ENCODE results near the gene ZDHHC11.
"Not testable (repeated sequence)": the region's sequence is repeated elsewhere in the genome, so short reads cannot be mapped to it uniquely, and the experiment has no call there.

ZDHHC11 gene

GRCh38 chr5:845031-845675, 5.6 kb downstream of the ZDHHC11 start:
- DNase-seq (ENCODE audit: low spot score): not testable (repeated sequence)
- peak; percentile 90 for FAIRE-seq

GRCh38 chr5:844426-844825, 6.4 kb downstream of the ZDHHC11 start:
- FAIRE-seq; DNase-seq (ENCODE audit: low spot score): not testable (repeated sequence)

DNA sequence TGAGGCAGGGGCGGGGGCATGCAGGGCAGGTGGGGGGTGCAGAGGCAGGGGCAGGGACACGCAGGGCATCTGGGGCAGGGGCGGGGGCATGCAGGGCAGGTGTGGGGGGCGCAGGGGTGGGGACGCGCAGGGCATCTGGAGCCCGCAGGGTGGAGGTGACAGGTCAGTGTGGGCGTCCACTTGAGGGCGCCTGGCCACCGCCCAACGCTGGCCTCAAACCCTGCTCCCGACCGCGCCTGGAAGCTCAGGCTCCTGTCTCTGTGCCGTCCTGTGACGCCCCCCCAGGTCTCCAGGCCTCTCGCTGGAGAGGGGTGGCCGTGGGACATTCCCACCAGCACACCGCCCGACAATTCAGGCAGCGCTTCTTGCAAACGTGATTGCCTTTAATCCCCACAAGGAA, 6.9 kb downstream of the ZDHHC11 start:
- peak; percentile 92 for FAIRE-seq

DNA sequence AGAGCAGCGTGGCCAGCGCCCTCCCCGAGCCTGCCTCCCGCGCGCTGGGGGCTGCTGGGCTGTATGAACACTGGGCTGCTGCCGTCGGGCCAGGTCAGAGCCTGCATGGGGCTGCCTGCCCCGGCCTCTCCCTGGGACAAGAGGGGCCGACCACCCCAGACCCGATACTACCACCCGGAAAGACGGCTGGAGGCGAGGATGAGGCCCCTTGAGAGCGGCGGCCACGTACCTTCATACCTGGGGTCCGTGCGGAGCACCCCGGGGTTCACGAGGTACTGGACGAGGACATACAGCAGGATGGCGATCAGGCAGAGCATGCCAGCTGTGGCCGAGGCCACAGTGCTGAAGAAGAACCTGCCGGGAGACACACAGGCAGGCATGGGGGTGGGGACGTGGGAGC, 7.4 kb downstream of the ZDHHC11 start:
- not testable (repeated sequence) for DNase-seq (ENCODE audit: low spot score)
- FAIRE-seq: peak; percentile 66

More for the DNA sequence above, 6.9 kb downstream of the ZDHHC11 start:
- not testable (repeated sequence) for DNase-seq (ENCODE audit: low spot score)

GRCh38 chr5:842402-843221, 8.2 kb downstream of the ZDHHC11 start:
- DNase-seq (ENCODE audit: low spot score): not testable (repeated sequence)
- peak; percentile 87 for FAIRE-seq

DNA sequence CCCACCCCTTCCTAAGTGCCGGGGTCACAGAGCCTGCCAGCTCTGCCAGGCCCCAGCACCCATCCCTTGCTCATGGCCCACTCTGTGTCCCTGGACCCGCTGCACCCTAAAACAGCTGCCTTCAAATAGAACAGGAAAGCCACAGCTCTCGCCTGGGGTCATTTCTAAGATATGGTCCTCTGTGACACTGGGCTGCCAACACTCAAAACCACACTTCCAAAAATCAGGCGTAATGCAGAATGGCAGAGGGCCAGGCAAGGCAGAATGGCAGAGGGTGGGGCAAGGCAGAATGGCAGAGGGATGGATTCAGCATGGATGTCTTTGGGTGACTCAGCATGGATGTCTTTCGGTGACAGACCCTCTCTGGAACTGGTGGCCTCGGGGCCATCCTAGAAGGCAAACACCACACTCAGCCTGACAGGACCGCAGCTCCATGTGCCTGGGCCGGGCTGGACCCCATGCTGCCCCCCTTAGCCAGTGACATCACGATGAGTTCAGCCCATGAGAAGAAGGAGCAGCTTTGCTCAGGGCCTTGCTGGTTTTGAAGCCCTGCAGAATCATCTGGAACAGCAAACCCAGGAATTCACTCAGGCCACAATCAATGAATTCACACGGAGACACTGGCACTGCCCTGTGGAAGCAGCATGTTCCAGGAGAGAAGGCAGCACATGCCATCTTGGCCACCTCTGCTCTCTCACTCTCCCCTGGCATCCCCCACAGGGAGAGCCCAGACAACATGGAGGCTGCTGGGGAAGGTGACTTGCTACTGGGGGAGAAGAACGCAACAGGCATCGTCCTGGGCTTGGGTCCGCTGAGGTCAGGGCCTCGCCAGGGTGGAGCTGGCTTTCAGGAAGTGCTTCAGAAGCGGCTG, 9.0 kb downstream of the ZDHHC11 start:
- DNase-seq (ENCODE audit: low spot score): not testable (repeated sequence)
- peak; percentile 9 for FAIRE-seq

DNA sequence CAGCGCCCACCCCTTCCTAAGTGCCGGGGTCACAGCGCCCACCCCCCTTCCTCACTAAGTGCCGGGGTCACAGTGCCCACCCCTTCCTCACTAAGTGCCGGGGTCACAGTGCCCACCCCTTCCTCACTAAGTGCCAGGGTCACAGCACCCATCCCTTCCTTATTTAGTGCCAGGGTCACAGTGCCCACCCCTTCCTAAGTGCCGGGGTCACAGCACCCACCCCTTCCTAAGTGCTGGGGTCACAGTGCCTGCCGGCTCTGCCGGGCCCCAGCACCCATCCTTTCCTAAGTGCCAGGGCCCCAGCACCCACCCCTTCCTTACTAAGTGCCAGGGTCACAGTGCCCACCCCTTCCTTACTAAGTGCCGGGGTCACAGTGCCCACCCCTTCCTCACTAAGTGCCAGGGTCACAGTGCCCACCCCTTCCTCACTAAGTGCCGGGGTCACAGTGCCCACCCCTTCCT, 9.8 kb downstream of the ZDHHC11 start:
- not testable (repeated sequence) for DNase-seq (ENCODE audit: low spot score); FAIRE-seq

DNA sequence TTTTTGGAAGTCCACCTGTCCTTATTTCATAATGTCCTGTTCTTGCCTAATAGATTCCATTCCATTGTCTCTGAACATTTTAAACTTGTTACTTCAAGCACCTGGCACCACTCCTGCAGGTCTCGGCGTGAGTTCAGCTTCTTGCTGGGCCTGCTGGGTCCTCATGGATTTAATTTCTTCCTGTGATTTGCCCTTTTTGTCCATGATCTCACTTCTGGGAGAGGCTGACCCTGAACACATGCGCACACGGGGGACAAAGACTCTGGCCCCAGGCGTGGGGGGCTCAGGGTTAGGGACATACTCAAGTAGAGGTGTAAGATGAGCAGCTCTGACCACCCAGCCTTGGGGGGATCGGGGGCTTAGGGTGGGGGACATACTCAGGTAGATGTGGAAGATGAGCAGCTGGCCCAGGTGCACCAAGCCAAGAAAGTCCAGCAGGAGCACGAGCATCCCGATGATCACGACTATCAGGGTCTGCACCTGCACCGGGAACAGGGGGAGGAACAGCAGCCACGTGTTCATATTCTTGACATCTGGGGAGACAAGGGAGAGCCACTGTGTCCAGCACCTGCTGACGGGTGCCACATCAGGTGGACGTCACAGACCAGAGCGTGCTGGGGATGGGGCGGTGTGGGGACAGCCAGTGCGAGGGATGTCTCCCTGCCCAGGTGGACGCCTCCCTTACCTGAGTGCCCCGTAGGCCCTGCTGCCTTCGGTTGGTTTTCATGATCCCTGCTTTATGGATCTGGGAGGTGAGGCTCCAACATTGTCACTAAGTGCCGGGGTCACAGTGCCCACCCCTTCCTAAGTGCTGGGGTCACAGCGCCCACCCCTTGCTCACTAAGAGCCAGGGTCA, 10.4 kb downstream of the ZDHHC11 start:
- FAIRE-seq; DNase-seq (ENCODE audit: low spot score): not testable (repeated sequence)

DNA sequence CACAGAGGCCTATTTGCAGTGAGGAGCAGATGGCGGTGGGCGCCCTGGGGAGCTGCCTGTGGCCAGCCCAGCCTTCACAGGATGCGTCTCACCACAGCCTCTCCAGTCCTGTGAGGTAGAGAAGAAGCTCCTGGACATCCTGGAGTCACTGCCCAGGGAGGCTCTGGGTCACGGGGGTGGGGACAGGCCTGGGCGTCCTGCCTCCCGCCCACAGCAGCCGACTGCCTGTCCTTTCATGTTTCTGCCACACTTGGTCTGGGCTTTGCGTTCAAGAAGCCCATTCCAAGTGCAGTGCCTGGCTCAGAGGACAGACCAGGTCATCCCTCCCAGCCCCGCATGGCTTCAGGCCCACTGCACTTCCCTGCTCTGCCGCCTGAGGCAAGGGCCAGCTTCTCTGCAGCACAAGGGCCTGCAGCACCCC, 12.3 kb downstream of the ZDHHC11 start:
- DNase-seq (ENCODE audit: low spot score): not testable (repeated sequence)

DNA sequence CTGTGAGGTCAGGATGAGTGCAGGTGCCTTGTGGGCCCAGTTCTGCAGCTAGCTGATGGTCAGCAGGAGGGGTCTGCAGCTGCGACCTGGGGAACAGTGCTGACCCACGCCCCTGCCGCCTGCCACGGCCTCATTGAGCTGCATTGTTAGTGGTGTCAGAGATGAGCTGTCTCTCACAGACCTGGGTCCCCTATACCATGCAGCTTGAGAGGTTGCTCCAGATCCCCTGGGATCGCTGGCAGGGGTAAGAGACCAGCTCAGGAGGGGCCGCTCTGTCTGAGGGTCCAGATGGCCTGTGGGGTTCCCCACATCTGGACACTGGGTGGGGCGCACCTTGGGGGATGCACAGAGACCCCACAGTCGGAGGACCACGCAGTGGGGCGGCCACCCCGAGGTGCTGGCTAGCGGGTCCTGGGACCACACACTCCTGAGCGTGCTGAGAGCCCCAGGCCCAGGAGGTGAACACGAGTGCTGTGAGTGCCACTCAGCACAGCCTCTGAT, 13.1 kb downstream of the ZDHHC11 start:
- not testable (repeated sequence) for DNase-seq (ENCODE audit: low spot score); FAIRE-seq

More for the DNA sequence above, 12.3 kb downstream of the ZDHHC11 start:
- FAIRE-seq: peak; percentile 88

GRCh38 chr5:835933-836612, 14.7 kb downstream of the ZDHHC11 start:
- FAIRE-seq; DNase-seq (ENCODE audit: low spot score): not testable (repeated sequence)

DNA sequence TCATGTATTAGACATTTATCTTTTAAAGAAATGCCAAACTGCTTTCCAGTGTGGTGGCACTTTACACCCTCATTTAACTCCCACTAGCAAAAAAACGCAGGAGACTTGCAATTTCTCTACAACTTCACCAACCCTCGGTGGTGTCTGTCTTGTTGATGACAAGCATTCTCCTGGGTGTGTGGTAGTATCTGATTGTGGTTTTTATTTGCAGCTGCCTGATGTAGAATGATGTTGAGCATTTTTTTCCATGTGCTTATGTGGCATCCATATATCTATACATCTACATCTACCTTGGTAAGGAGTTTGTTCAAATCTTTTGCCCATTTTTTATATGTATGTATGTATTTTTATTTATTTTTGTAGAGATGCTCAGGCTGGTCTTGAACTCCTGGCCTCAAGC, 16.8 kb downstream of the ZDHHC11 start:
- FAIRE-seq; DNase-seq (ENCODE audit: low spot score): not testable (repeated sequence)

GRCh38 chr5:828194-828593, 22.6 kb downstream of the ZDHHC11 start:
- not testable (repeated sequence) for DNase-seq (ENCODE audit: low spot score)
- peak; percentile 67 for FAIRE-seq

DNA sequence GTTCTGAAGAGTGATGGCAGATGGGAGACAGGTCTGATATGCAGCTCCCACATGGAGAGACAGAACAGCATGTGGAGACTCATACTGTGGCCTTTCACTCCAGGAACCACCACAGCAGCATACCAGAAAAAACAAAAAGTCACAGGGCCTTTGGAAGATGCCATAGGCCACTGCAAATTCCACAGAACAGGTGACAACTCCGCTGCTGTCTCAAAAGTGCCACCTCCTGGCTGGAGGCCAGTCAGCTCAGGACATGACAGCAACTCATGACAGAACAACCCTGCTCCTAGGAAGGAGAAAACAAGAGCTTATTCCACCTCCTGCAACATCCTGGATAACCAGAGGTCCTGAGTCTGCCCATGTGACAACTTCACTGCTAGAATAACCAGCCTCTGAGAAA, 25.2 kb downstream of the ZDHHC11 start:
- peak; percentile 46 for FAIRE-seq
- not testable (repeated sequence) for DNase-seq (ENCODE audit: low spot score)

DNA sequence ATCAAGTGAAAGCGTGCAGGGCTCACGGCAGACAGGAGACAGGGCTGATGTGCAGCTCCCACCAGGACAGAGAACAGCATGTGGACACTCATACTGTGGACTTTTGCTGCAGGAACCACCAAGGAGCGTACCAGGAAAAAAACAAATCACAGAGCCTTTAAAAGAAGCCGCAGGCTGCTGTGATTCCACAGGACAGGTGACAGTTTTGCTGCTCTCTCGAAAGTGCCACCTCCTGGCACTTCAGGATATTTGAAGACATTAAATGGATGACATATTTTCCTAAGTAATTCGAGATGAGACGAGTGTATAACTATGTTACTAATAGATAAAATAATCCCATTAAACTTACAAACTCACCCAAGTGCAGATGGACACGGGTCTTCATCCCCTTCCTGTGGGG, 29.3 kb downstream of the ZDHHC11 start:
- FAIRE-seq (no peak), DNase-seq (ENCODE audit: low spot score) (no peak)

GRCh38 chr5:820245-820644, 30.5 kb downstream of the ZDHHC11 start:
- DNase-seq (ENCODE audit: low spot score): no peak
- FAIRE-seq: no peak

- DNase-seq (ENCODE audit: low spot score) (no peak), FAIRE-seq (no peak)
Measured at GRCh38 chr5:819078-819477, 31.7 kb downstream of the ZDHHC11 start.

DNA sequence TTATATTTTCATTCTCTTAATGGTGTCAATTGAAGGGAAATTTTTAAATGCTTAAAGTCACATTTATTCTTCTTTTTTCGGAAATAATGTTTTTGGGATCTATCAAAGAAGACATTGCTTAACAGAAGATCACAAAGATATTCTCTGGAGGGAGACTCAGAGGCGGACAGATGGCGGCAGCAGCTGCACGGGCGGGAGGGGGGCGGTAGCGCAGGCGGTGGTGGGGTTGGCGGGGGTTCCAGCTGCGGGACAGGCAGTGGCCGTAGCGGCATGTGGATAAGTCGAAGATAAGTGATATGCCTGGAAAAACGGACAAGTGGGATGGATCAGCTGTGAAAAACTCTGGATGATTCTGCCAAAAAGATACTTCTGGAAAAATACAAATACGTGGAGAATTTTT, 34.6 kb downstream of the ZDHHC11 start:
- no peak for FAIRE-seq
- DNase-seq (ENCODE audit: low spot score): no peak

- DNase-seq (ENCODE audit: low spot score) (no peak), FAIRE-seq (no peak)
Measured at GRCh38 chr5:815449-815848, 35.3 kb downstream of the ZDHHC11 start.

Data from urothelium cell line (cell line).